NB4 (cell line): ENCODE measurements around the gene NKD1.

Experiments used
- POLR2A ChIP-seq: IDR thresholded peaks from 2 replicates; pipeline ENCODE4 v1.6.1; 2011; ENCODE audit warnings: mild to moderate bottlenecking; ENCODE audit not compliant: insufficient read length; ENCODE audit errors: extremely low read depth
- TF ChIP-seq, protein P1 (sequence below): IDR thresholded peaks from one replicate; pipeline ENCODE4 v1.5.1; 2012; ENCODE audit warnings: low read depth, low read length
- TF ChIP-seq, protein P2 (sequence below): IDR thresholded peaks from 2 replicates; pipeline ENCODE4 v1.6.1; 2011; ENCODE audit warnings: low read depth, low read length

DNA sequence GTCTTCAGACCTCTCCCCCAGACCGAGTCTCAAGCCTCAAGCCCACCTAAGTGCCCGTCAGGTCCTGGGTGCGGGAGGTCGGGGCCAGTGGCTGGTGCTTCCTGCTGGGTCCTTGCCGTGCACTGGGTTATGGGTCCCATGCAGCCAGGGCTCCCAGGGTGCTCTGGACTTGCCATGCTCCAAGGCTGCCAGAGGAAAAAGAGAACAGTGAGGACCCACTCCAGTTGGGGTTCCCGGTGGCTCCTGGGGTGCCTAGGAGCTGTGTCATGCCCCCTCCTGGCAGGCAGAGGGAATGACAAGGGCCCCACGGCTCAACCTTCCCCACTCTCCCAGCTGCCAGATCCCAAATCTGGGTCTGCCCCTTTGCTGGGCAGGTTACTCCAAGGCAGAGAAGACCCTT, 129.2 kb downstream of the NKD1 start:
- TF ChIP-seq, protein P1, sequence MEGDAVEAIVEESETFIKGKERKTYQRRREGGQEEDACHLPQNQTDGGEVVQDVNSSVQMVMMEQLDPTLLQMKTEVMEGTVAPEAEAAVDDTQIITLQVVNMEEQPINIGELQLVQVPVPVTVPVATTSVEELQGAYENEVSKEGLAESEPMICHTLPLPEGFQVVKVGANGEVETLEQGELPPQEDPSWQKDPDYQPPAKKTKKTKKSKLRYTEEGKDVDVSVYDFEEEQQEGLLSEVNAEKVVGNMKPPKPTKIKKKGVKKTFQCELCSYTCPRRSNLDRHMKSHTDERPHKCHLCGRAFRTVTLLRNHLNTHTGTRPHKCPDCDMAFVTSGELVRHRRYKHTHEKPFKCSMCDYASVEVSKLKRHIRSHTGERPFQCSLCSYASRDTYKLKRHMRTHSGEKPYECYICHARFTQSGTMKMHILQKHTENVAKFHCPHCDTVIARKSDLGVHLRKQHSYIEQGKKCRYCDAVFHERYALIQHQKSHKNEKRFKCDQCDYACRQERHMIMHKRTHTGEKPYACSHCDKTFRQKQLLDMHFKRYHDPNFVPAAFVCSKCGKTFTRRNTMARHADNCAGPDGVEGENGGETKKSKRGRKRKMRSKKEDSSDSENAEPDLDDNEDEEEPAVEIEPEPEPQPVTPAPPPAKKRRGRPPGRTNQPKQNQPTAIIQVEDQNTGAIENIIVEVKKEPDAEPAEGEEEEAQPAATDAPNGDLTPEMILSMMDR: peak; percentile 68
- TF ChIP-seq, protein P2, sequence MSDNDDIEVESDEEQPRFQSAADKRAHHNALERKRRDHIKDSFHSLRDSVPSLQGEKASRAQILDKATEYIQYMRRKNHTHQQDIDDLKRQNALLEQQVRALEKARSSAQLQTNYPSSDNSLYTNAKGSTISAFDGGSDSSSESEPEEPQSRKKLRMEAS: no peak
- TF ChIP-seq POLR2A: no peak
